ENCODE measurements around the gene CFAP46. TPM values are rescaled to one million over a fixed set of nuclear protein-coding genes. Genes with fewer than 3 reads are reported as not detected.
"Not testable (repeated sequence)": the region's sequence is repeated elsewhere in the genome, so short reads cannot be mapped to it uniquely, and the experiment has no call there.

CFAP46 gene
- total RNA-seq, 6 experiments from 2014 or later, result 0.31 to 1.4 (median 0.32) TPM; not detected in 1

DNA sequence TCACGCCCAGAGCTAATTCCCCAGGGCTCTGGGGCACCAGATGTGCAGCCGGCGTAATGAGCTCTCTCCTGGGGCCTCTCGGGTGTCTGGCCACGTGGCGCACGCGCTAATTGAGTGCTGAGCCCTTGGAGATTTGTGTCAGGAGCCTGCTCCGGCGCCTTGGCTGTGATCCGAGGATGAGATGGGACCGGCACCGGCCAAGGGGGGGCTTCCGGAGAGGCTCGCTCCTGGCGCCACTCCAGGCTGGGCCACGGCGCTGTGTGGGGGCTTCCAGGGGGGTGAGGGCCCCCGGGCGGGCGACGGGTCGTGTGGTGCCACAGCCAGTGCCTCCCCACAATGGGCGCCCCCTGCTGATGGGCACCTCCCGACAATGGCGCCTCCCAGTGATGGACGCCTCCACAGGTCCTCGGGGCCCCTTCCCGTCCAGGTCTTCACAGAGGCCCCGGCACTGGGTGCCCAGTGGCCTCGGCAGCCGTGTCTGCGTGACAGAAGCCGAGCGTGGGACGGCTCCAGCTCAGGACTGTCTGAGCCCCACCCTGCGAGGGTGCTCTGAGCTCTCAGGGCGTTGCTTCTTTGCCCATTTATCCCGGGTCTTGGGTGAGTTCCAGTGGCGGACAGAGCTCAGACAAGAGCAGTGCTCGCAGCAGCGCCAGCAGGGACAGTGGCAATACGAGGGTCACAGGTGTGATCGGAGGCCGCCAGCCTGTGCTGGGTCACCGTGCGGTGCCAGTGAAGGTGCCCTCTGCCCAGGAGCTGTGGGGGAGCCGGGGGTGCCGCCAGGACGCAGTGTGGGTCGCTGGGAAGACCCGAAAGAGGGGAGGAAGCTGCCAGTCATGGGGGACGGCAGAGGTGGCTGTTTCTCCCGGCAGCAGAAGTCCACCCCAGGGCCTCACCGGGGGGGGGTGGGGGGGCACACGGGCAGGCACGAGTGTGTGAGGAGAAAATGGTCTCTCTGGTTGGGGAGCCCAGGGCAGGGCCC lies 148.2 kb downstream of the CFAP46 start:
- H3K36me3 Mint-ChIP-seq (ENCODE audit: low read depth), result no peaks in the 10 kb centered on the region
- TF ChIP-seq, protein P1, sequence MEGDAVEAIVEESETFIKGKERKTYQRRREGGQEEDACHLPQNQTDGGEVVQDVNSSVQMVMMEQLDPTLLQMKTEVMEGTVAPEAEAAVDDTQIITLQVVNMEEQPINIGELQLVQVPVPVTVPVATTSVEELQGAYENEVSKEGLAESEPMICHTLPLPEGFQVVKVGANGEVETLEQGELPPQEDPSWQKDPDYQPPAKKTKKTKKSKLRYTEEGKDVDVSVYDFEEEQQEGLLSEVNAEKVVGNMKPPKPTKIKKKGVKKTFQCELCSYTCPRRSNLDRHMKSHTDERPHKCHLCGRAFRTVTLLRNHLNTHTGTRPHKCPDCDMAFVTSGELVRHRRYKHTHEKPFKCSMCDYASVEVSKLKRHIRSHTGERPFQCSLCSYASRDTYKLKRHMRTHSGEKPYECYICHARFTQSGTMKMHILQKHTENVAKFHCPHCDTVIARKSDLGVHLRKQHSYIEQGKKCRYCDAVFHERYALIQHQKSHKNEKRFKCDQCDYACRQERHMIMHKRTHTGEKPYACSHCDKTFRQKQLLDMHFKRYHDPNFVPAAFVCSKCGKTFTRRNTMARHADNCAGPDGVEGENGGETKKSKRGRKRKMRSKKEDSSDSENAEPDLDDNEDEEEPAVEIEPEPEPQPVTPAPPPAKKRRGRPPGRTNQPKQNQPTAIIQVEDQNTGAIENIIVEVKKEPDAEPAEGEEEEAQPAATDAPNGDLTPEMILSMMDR (IDR thresholded peaks at IDR 0.05), result peak; percentile 55
- H3K4me1 Mint-ChIP-seq (ENCODE audit: low read depth), result no peaks in the 10 kb centered on the region
- no peaks in the 10 kb centered on the region for H3K9me3 Mint-ChIP-seq
- H3K27me3 Mint-ChIP-seq (ENCODE audit: insufficient read depth), result peaks cover 5% of the 10 kb centered on the region
- no peak overlapping the region for H3K27ac Mint-ChIP-seq
- no peak overlapping the region for H3K4me3 Mint-ChIP-seq
- DNase-seq, result no peak

- H3K27ac Mint-ChIP-seq, result no peak overlapping the region
- peaks cover 8% of the 10 kb centered on the region for H3K27me3 Mint-ChIP-seq (ENCODE audit: insufficient read depth)
- no peaks in the 10 kb centered on the region for H3K36me3 Mint-ChIP-seq (ENCODE audit: low read depth)
- no peak for DNase-seq
- TF ChIP-seq, protein P1 (IDR thresholded peaks at IDR 0.05), result peak; percentile 31; the same call in 1 of the 2 replicates
- no peaks in the 10 kb centered on the region for H3K9me3 Mint-ChIP-seq
- no peaks in the 10 kb centered on the region for H3K4me1 Mint-ChIP-seq (ENCODE audit: low read depth)
- no peak overlapping the region for H3K4me3 Mint-ChIP-seq
Measured at GRCh38 chr10:132793213-132793612, 149.2 kb downstream of the CFAP46 start.

DNA sequence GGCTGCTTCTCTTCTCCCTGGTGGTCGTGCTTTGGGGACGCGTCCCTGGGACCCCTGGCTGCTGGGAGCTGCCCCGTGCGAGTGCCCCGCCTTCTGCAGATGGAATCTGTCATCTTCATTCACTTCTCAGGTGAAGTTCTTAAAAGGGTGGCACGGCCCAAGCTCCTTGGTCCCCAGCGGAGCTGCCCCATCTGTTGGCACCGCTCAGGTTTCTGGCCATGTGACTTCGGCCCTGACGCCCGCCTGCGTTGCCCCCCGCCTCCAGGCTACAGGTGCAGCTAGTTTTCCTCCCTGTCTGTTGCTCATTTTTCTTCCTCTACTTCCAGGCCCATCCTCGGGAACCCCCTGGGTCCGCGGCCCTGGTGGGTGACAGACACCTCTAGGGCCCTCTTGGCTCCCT lies 149.6 kb downstream of the CFAP46 start:
- Mint-ChIP-seq H3K36me3 (ENCODE audit: low read depth) (no peaks in the 10 kb centered on the region), H3K4me1 (ENCODE audit: low read depth) (no peaks in the 10 kb centered on the region), H3K27me3 (ENCODE audit: insufficient read depth) (peaks cover 8% of the 10 kb centered on the region), H3K9me3 (no peaks in the 10 kb centered on the region), H3K4me3 (no peak overlapping the region), H3K27ac (no peak overlapping the region)
- TF ChIP-seq, protein P1 (IDR thresholded peaks at IDR 0.05), result no peak
- DNase-seq, result no peak

DNA sequence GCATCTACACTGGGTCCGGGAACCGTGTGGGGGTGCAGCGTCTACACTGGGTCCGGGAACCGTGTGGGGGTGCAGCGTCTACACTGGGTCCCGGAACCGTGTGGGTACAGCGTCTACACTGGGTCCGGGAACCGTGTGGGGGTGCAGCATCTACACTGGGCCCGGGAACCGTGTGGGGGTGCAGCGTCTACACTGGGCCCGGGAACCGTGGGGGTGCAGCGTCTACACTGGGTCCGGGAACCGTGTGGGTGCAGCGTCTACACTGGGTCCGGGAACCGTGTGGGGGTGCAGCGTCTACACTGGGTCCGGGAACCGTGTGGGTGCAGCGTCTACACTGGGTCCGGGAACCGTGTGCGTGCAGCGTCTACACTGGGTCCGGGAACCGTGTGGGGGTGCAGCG lies 150.3 kb downstream of the CFAP46 start:
- H3K36me3 Mint-ChIP-seq (ENCODE audit: low read depth); H3K27me3 Mint-ChIP-seq (ENCODE audit: insufficient read depth); H3K4me3 Mint-ChIP-seq; DNase-seq; H3K27ac Mint-ChIP-seq; H3K9me3 Mint-ChIP-seq; H3K4me1 Mint-ChIP-seq (ENCODE audit: low read depth): not testable (repeated sequence)

DNA sequence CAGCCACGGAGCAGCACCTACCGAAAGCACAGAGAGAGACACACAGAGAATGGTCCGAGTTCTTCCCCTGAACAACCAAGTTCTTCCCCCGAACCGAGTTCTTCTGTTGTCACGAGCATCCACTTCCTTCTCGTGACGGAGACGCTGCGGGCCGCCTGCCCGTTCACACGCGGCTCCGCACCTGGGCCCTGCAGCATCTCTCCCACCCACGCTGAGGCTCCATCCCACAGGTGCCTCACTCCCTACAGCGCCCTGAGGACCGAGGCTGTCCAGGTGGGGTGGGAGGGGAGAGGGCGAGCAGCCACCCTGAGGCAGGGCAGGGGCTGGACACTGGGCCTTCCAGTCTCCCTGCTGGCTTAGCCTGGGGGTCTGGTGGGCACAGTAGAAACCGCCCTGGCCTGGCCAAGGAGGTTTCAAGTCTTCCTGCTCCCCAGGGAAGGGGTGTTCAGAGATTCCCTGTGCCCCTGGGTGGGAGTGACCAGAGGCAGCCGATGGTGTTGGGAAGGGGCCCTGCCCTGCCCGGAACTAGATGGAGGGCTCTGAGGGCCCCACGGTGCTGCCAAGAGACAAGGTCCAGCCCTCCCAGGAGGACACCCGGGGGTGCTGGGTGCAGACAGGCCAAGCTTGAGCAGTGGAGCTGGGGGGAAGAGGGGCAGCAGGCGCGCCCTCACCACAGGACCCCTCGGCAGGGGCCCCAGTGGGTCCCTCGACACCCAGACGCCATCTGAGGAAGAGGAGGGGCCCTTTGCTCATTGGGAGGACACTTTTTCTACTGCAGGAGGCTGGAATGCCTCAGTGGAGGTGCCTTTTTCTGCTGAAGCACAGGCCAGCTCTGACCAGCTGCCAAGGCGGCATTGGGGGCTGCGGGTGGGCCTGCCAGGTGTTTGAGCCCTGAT lies 151.2 kb downstream of the CFAP46 start:
- DNase-seq, result no peak
- peaks cover 8% of the 10 kb centered on the region for H3K27me3 Mint-ChIP-seq (ENCODE audit: insufficient read depth)
- H3K9me3 Mint-ChIP-seq, result no peaks in the 10 kb centered on the region
- no peaks in the 10 kb centered on the region for H3K4me1 Mint-ChIP-seq (ENCODE audit: low read depth)
- TF ChIP-seq, protein P1 (IDR thresholded peaks at IDR 0.05), result no peak
- H3K27ac Mint-ChIP-seq, result no peak overlapping the region
- no peak overlapping the region for H3K4me3 Mint-ChIP-seq
- H3K36me3 Mint-ChIP-seq (ENCODE audit: low read depth), result no peaks in the 10 kb centered on the region

Data from HFFc6 (cell line).